HG02798 (cell line): ENCODE results near the gene SCAMP4.
A peak's percentile ranks its signal among the peaks of the same experiment; 100 is the strongest.

ENCODE experiments used
- ATAC-seq: cut with Tn5 transposase; IDR thresholded peaks from one replicate; pipeline ENCODE4 v1.9.1; 2021; ENCODE audit warnings: mild to moderate bottlenecking; ENCODE audit not compliant: unreplicated experiment, poor library complexity

SCAMP4 gene

GRCh38 chr19:1905110-1905862, at the start of gene SCAMP4, which contains the start of gene ADAT3:
SCAMP4 (plus strand) TSS chr19:1905399; CDS start chr19:1915020, 9,621 bp downstream.
ADAT3 (plus strand) TSS chr19:1905399; CDS start chr19:1912048, 6,649 bp downstream.
- peak; percentile 90 for ATAC-seq

GRCh38 chr19:1855828-1856255, 49.4 kb upstream of the SCAMP4 start:
- ATAC-seq, result no peak

GRCh38 chr19:1856345-1856697, 48.9 kb upstream of the SCAMP4 start:
- ATAC-seq, result no peak

GRCh38 chr19:1856698-1857603, 48.2 kb upstream of the SCAMP4 start:
- ATAC-seq, result peak; percentile 25

- no peak for ATAC-seq
Observed at GRCh38 chr19:1857648-1858326, 47.4 kb upstream of the SCAMP4 start.

GRCh38 chr19:1858412-1859081, 46.7 kb upstream of the SCAMP4 start:
- no peak for ATAC-seq

- ATAC-seq, result no peak
Observed at GRCh38 chr19:1859331-1859781, 45.8 kb upstream of the SCAMP4 start.

- no peak for ATAC-seq
Observed at GRCh38 chr19:1860042-1860775, 45.0 kb upstream of the SCAMP4 start.

- ATAC-seq, result no peak
Observed at GRCh38 chr19:1860821-1861598, 44.2 kb upstream of the SCAMP4 start.

- no peak for ATAC-seq
Observed at GRCh38 chr19:1861599-1862031, 43.6 kb upstream of the SCAMP4 start.

- ATAC-seq, result no peak
Observed at GRCh38 chr19:1862068-1862423, 43.2 kb upstream of the SCAMP4 start.

GRCh38 chr19:1862424-1863327, 42.5 kb upstream of the SCAMP4 start:
- ATAC-seq, result peak; percentile 0

GRCh38 chr19:1863328-1863637, 41.9 kb upstream of the SCAMP4 start, which contains the start of gene KLF16:
KLF16 (minus strand) TSS chr19:1863579; CDS start chr19:1863497, 82 bp downstream.
- peak; percentile 0 for ATAC-seq

GRCh38 chr19:1863638-1864479, 41.3 kb upstream of the SCAMP4 start:
- peak; percentile 71 for ATAC-seq

- peak; percentile 30 for ATAC-seq
Observed at GRCh38 chr19:1864480-1865171, 40.6 kb upstream of the SCAMP4 start.
